A549 (cell line): ENCODE measurements around the gene BCL2L13. TPM values are rescaled to one million over a fixed set of nuclear protein-coding genes. Genes with fewer than 3 reads are reported as not detected.

ENCODE experiments used
- ATAC-seq, 2 experiments: fragments of 200-7000 bp in 1 of 2; fragments of >200 bp in 1 of 2; cut with Nextera tagmentation in 1 of 2; cut with Tn5 transposase in 1 of 2; 3 replicates each; pipeline versions ENCODE4 v1.8.0 to v1.9.1; 2018 to 2020; ENCODE audit warnings: mild to moderate bottlenecking in 1 of 2, moderate library complexity in 1 of 2
- CTCF ChIA-PET: fragments of 300-600 bp; sonication (Branson Sonifier 250); formaldehyde crosslinking; extraction: SDS; loops from one replicate; lab custom pipeline; 2021; ENCODE audit warnings: antibody characterized with exemption, inconsistent platforms; lab: Yijun Ruan, JAX
- POLR2A ChIA-PET: fragments of 350-600 bp; formaldehyde crosslinking; extraction: SDS; loops from one replicate; lab custom pipeline; 2021; ENCODE audit warnings: antibody characterized with exemption, inconsistent platforms; lab: Yijun Ruan, JAX
- DNase-seq, 2 experiments: peaks; one replicate each; pipeline versions ENCODE4 v3.0.0 to v3.0.0-alpha.2; 2011 to 2016; ENCODE audit warnings: low read depth in 1 of 2, low spot score in 1 of 2
- FAIRE-seq: peaks from 2 replicates; lab custom pipeline; 2011; peaks lifted over from hg19 to GRCh38; lab: Jason Lieb, UNC
- H3K27ac ChIP-seq, 2 experiments: fragments of >200 bp; sonication (Bioruptor Twin); formaldehyde crosslinking; 3 replicates each; pipeline ENCODE4 v1.5.1; 2016 to 2017
- H3K4me1 ChIP-seq: fragments of >200 bp; sonication (Bioruptor Twin); formaldehyde crosslinking; 3 replicates; pipeline ENCODE4 v1.6.1; 2016
- H3K4me2 ChIP-seq: fragments of >200 bp; sonication (Bioruptor Twin); formaldehyde crosslinking; 3 replicates; pipeline ENCODE4 v1.6.1; 2016
- H3K4me3 ChIP-seq: fragments of >200 bp; sonication (Bioruptor Twin); formaldehyde crosslinking; 3 replicates; pipeline ENCODE4 v1.5.1; 2016
- H3K9me3 ChIP-seq: fragments of >200 bp; sonication (Bioruptor Twin); formaldehyde crosslinking; 3 replicates; pipeline ENCODE4 v1.6.1; 2016
- ATOH8 ChIP-seq: fragments of 250-450 bp; sonication (Bioruptor Pico); IDR thresholded peaks from 2 replicates; pipeline ENCODE4 v1.5.0; 2020; ENCODE audit warnings: low read depth, mild to moderate bottlenecking, moderate library complexity
- BHLHE40 ChIP-seq: IDR thresholded peaks from 2 replicates; pipeline ENCODE4 v1.6.1; 2012; ENCODE audit warnings: low read depth, low read length, inconsistent platforms
- CBX2 ChIP-seq: fragments of 200-600 bp; sonication (generic); IDR thresholded peaks from 2 replicates; pipeline ENCODE4 v1.6.1; 2016; ENCODE audit warnings: low read depth, mild to moderate bottlenecking, borderline replicate concordance
- CEBPB ChIP-seq, 2 experiments: fragments of >200 bp in 1 of 2; sonication (Bioruptor Twin) in 1 of 2; formaldehyde crosslinking in 1 of 2; IDR thresholded peaks; 2 replicates each; pipeline ENCODE4 v1.6.1; 2012 to 2016
- CHD2 ChIP-seq: fragments of 150-350 bp; IDR thresholded peaks from 2 replicates; pipeline ENCODE4 v1.6.1; 2014; ENCODE audit warnings: low read length; ENCODE audit not compliant: partially characterized antibody
- CTCF ChIP-seq: fragments of >200 bp; sonication (Bioruptor Twin); formaldehyde crosslinking; IDR thresholded peaks from 3 replicates; pipeline ENCODE4 v1.5.1; 2016
- EHF ChIP-seq: fragments of 250-450 bp; sonication (Bioruptor Pico); IDR thresholded peaks from 2 replicates; pipeline ENCODE4 v1.5.0; 2020; ENCODE audit warnings: mild to moderate bottlenecking
- EHMT2 ChIP-seq: fragments of 200-600 bp; sonication (generic); IDR thresholded peaks from 2 replicates; pipeline ENCODE4 v1.6.1; 2016; ENCODE audit warnings: antibody characterized with exemption, low read depth, mild to moderate bottlenecking, moderate library complexity
- ESRRA ChIP-seq: fragments of 150-350 bp; IDR thresholded peaks from 2 replicates; pipeline ENCODE4 v1.6.1; 2014; ENCODE audit warnings: mild to moderate bottlenecking, low read length, borderline replicate concordance
- FOSB ChIP-seq: fragments of 250-450 bp; sonication (Bioruptor Pico); IDR thresholded peaks from 2 replicates; pipeline ENCODE4 v1.5.0; 2020; ENCODE audit warnings: mild to moderate bottlenecking, moderate library complexity
- FOXS1 ChIP-seq: fragments of 250-450 bp; sonication (Bioruptor Pico); IDR thresholded peaks from 2 replicates; pipeline ENCODE4 v1.5.0; 2020; ENCODE audit warnings: mild to moderate bottlenecking, moderate library complexity
- HDAC2 ChIP-seq: fragments of 200-600 bp; sonication (generic); IDR thresholded peaks from 2 replicates; pipeline ENCODE4 v1.6.1; 2016
- HOXB13 ChIP-seq: fragments of 250-450 bp; sonication (Bioruptor Pico); IDR thresholded peaks from 2 replicates; pipeline ENCODE4 v1.5.0; 2020; ENCODE audit warnings: low read depth, mild to moderate bottlenecking, moderate library complexity
- NPAS2 ChIP-seq: fragments of 250-450 bp; sonication (Bioruptor Pico); IDR thresholded peaks from 2 replicates; pipeline ENCODE4 v1.8.0; 2022; ENCODE audit warnings: mild to moderate bottlenecking, moderate library complexity, borderline replicate concordance
- PHF8 ChIP-seq: fragments of 200-600 bp; sonication (generic); IDR thresholded peaks from 2 replicates; pipeline ENCODE4 v1.6.1; 2016; ENCODE audit warnings: low read depth, mild to moderate bottlenecking, antibody characterized with exemption, moderate library complexity, borderline replicate concordance
- POLR2A ChIP-seq: IDR thresholded peaks from 2 replicates; pipeline ENCODE4 v1.6.1; 2012; ENCODE audit warnings: mild to moderate bottlenecking, low read length
- RARB ChIP-seq: fragments of 250-450 bp; sonication (Bioruptor Pico); IDR thresholded peaks from 2 replicates; pipeline ENCODE4 v1.8.0; 2021; ENCODE audit warnings: mild to moderate bottlenecking, moderate library complexity
- RCOR1 ChIP-seq: fragments of 150-350 bp; IDR thresholded peaks from 2 replicates; pipeline ENCODE4 v1.6.1; 2014; ENCODE audit warnings: antibody characterized with exemption, low read length, low read depth
- SREBF2 ChIP-seq: fragments of 450-650 bp; IDR thresholded peaks from 2 replicates; pipeline ENCODE4 v1.6.1; 2014; ENCODE audit warnings: mild to moderate bottlenecking, moderate library complexity
- TFCP2L1 ChIP-seq: fragments of 250-450 bp; sonication (Bioruptor Pico); IDR thresholded peaks from 2 replicates; pipeline ENCODE4 v1.5.0; 2021; ENCODE audit warnings: mild to moderate bottlenecking
- ZC3H11A ChIP-seq: fragments of 450-650 bp; IDR thresholded peaks from 2 replicates; pipeline ENCODE4 v1.6.1; 2014; ENCODE audit warnings: antibody characterized with exemption, mild to moderate bottlenecking
- ZFP36 ChIP-seq: fragments of 450-650 bp; IDR thresholded peaks from 2 replicates; pipeline ENCODE4 v1.6.1; 2014; ENCODE audit warnings: borderline replicate concordance; ENCODE audit not compliant: partially characterized antibody
- ZSCAN20 ChIP-seq: fragments of 250-450 bp; sonication (Bioruptor Pico); IDR thresholded peaks from 2 replicates; pipeline ENCODE4 v1.8.0; 2022; ENCODE audit warnings: mild to moderate bottlenecking, moderate library complexity
- WGBS: methylation state at CpG from one replicate; pipeline ENCODE4 v1.1.6; 2017; ENCODE audit errors: missing lambda C conversion rate; 5-methylcytosine and 5-hydroxymethylcytosine counted together
- polyA plus RNA-seq, 4 experiments: library from polyadenylated mRNA; depleted of rRNA in 3 of 4; stranded (reverse); fragments of >200 nt; fragmentation: RNase III in 1 of 4; extraction: RNeasy Plus Mini Kit Qiagen cat#74134 plus additional on column Dnase treatment in 1 of 4; gene quantifications; 2 replicates in 3 of 4; 3 replicates in 1 of 4; pipeline ENCODE4 v1.2.3, GENCODE V29; 2011 to 2017
- TF ChIP-seq, protein P1 (sequence below): fragments of >200 bp; sonication (Bioruptor Twin); formaldehyde crosslinking; IDR thresholded peaks from 3 replicates; pipeline ENCODE4 v1.6.1; 2016
- TF ChIP-seq, protein P2 (sequence below): fragments of 200-600 bp; sonication (generic); IDR thresholded peaks from 2 replicates; pipeline ENCODE4 v1.6.1; 2016; ENCODE audit warnings: antibody characterized with exemption, mild to moderate bottlenecking, moderate library complexity
- TF ChIP-seq, protein P3 (sequence below): IDR thresholded peaks from 2 replicates; pipeline ENCODE4 v1.6.1; 2012
- TF ChIP-seq, protein P4 (sequence below): fragments of >200 bp; sonication (Bioruptor Twin); formaldehyde crosslinking; IDR thresholded peaks from 2 replicates; pipeline ENCODE4 v1.6.1; 2016

Gene BCL2L13
- polyA plus RNA-seq, 2 of the 4 experiments (the other 2 are of a cell fraction), result 36.9 to 44.9 TPM

DNA sequence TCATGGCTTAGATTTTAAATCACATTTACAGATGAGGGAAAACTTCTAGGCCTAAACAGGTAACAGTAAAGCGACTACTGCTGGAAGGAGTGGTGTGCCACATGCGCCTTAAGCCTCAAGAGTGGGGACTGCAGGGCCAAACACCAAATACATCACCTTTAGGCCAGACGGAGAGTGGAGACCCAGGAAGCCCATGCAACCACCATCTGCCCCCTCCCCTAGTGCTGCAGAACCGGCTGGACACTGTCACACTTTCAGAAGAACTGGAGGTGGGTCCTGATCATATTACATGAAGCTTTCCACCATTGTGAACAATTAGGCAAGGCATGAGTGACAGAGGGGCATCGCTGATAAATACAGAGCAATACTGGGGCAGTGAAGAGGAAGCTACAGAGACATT lies 46.4 kb upstream of the BCL2L13 start:
- ATAC-seq (no peak), DNase-seq (no peak), FAIRE-seq (no peak)
- Histone ChIP-seq H3K27ac (no peak overlapping the region), H3K4me2 (no peak overlapping the region), H3K4me1 (no peaks in the 10 kb centered on the region), H3K4me3 (no peak overlapping the region), H3K9me3 (no peaks in the 10 kb centered on the region)
- POLR2A ChIA-PET, result no interaction called here
- 89% methylated on average over 5 of the region's 5 CpGs for WGBS
- TF ChIP-seq ESRRA, result no peak
- no peak for TF ChIP-seq ZSCAN20 (CRISPR knock-in tag)
- no peak for TF ChIP-seq TFCP2L1 (CRISPR knock-in tag)
- no peak for TF ChIP-seq CHD2
- TF ChIP-seq BHLHE40, result no peak
- TF ChIP-seq NPAS2 (CRISPR knock-in tag), result no peak
- TF ChIP-seq POLR2A, result no peak
- TF ChIP-seq EHMT2, result no peak
- TF ChIP-seq, protein P1, sequence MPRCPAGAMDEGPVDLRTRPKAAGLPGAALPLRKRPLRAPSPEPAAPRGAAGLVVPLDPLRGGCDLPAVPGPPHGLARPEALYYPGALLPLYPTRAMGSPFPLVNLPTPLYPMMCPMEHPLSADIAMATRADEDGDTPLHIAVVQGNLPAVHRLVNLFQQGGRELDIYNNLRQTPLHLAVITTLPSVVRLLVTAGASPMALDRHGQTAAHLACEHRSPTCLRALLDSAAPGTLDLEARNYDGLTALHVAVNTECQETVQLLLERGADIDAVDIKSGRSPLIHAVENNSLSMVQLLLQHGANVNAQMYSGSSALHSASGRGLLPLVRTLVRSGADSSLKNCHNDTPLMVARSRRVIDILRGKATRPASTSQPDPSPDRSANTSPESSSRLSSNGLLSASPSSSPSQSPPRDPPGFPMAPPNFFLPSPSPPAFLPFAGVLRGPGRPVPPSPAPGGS, result no peak
- no peak for TF ChIP-seq HOXB13 (CRISPR knock-in tag)
- no peak for TF ChIP-seq RARB (CRISPR knock-in tag)
- CTCF ChIA-PET, result no interaction called here

GRCh38 chr22:17596226-17596625 lies 42.3 kb upstream of the BCL2L13 start:
- Histone ChIP-seq H3K4me3 (no peak overlapping the region), H3K9me3 (no peaks in the 10 kb centered on the region)
- TF ChIP-seq, protein P2, sequence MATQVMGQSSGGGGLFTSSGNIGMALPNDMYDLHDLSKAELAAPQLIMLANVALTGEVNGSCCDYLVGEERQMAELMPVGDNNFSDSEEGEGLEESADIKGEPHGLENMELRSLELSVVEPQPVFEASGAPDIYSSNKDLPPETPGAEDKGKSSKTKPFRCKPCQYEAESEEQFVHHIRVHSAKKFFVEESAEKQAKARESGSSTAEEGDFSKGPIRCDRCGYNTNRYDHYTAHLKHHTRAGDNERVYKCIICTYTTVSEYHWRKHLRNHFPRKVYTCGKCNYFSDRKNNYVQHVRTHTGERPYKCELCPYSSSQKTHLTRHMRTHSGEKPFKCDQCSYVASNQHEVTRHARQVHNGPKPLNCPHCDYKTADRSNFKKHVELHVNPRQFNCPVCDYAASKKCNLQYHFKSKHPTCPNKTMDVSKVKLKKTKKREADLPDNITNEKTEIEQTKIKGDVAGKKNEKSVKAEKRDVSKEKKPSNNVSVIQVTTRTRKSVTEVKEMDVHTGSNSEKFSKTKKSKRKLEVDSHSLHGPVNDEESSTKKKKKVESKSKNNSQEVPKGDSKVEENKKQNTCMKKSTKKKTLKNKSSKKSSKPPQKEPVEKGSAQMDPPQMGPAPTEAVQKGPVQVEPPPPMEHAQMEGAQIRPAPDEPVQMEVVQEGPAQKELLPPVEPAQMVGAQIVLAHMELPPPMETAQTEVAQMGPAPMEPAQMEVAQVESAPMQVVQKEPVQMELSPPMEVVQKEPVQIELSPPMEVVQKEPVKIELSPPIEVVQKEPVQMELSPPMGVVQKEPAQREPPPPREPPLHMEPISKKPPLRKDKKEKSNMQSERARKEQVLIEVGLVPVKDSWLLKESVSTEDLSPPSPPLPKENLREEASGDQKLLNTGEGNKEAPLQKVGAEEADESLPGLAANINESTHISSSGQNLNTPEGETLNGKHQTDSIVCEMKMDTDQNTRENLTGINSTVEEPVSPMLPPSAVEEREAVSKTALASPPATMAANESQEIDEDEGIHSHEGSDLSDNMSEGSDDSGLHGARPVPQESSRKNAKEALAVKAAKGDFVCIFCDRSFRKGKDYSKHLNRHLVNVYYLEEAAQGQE, result no peak
- no peak for TF ChIP-seq RCOR1
- no peak for TF ChIP-seq ATOH8 (CRISPR knock-in tag)
- no peak for TF ChIP-seq CBX2
- TF ChIP-seq, protein P3, sequence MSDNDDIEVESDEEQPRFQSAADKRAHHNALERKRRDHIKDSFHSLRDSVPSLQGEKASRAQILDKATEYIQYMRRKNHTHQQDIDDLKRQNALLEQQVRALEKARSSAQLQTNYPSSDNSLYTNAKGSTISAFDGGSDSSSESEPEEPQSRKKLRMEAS, result no peak
- no peak for TF ChIP-seq HDAC2
- no peak for TF ChIP-seq SREBF2
- no peak for TF ChIP-seq FOSB (CRISPR knock-in tag)
- no peak for TF ChIP-seq PHF8
- no peak for TF ChIP-seq CEBPB (IDR thresholded peaks at IDR 0.05)
- TF ChIP-seq EHMT2, result no peak
- TF ChIP-seq CTCF, result no peak
- TF ChIP-seq, protein P4, sequence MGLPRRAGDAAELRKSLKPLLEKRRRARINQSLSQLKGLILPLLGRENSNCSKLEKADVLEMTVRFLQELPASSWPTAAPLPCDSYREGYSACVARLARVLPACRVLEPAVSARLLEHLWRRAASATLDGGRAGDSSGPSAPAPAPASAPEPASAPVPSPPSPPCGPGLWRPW, result no peak
- TF ChIP-seq TFCP2L1 (CRISPR knock-in tag), result no peak
- TF ChIP-seq EHF (CRISPR knock-in tag), result no peak
- TF ChIP-seq, protein P1, result no peak
- no peak for TF ChIP-seq ZC3H11A
- no peak for TF ChIP-seq FOXS1 (CRISPR knock-in tag)
- TF ChIP-seq ESRRA, result no peak
- TF ChIP-seq ZFP36, result no peak
- TF ChIP-seq, all 56 proteins: peak for 0
- Histone ChIP-seq H3K4me1 (no peaks in the 10 kb centered on the region), H3K4me2 (no peak overlapping the region), H3K27ac (no peak overlapping the region)
- ChIA-PET POLR2A (no interaction called here), CTCF (no interaction called here)
- ATAC-seq (no peak), DNase-seq (no peak), FAIRE-seq (no peak)
- WGBS, result 98% methylated on average over 6 of the region's 6 CpGs
